DMS114 treated with DMSO at 0.1 percent for 48 hours (cell line): ENCODE results near the gene SLC12A7.

Source experiments
- DNase-seq: peaks from one replicate; lab custom pipeline; 2025; ENCODE audit not compliant: unreplicated experiment; lab: John Stamatoyannopoulos, UW

The SLC12A7 gene

DNA sequence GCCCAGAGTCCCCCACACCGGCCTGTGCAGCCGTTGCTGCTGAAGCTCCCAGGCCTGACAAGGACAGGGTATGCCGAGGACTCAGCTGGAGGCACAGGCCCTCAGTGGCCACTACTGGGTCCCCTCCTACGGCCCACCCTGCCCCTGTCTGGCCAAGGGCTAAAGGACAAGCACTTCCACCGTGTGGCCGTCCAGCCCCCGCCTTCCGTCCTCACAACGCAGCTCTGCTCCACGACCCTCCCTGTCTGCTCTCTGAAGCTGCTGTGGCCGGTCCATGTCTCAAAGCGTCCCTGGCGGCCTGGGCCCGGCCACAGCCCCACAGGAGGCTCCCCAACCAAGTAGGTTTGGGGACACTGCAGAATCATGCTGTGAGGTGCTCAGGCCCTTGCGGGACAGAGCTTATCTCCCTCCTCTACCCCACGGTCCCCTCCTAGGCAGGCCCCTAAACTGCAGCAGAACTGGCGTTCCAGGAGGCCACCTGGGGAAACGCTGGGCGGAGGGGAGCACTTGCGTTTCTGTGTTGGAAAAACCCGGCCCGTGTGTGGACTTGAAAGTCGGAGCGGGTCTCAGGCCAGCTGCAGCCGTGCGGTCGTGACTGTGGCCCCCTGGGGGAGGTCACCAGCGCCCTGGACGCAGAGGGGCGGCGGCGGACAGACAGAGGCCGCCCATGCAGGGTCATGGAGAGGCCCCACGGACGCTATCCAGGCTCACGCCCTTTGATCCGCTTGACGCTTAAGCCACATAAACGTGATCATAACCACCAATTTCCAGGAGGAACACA, 57.7 kb downstream of the SLC12A7 start:
- no peak for DNase-seq

DNA sequence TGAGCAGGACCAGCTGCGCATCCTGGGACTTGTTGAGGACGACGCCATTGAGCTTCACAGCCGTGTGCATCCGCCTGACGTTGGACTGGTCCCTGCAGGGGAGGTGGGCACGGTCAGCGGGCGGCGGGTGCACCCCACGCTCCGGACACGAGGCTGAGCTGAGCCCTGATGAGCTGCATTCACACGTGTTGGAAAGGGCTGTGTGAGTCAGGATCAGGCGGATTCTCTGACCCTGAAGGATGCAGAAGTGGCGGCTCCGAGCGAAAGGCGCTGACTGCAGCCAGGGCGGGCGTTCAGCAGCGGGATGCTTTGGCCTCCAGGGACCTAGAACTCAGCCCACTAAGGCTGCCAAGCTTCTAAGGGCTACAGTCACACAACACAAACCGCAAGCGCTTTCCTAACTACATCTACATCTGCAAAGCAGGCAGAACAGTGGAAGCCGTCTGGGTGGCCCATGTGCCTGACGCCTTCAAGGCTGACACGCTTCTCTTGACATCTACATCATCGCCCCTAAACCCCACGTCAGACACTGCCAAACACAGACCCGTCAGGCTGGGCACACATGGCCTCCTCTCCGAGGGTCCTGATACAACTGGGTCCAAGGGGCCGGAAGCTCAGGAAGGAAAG, 58.4 kb downstream of the SLC12A7 start:
- DNase-seq: no peak

DNA sequence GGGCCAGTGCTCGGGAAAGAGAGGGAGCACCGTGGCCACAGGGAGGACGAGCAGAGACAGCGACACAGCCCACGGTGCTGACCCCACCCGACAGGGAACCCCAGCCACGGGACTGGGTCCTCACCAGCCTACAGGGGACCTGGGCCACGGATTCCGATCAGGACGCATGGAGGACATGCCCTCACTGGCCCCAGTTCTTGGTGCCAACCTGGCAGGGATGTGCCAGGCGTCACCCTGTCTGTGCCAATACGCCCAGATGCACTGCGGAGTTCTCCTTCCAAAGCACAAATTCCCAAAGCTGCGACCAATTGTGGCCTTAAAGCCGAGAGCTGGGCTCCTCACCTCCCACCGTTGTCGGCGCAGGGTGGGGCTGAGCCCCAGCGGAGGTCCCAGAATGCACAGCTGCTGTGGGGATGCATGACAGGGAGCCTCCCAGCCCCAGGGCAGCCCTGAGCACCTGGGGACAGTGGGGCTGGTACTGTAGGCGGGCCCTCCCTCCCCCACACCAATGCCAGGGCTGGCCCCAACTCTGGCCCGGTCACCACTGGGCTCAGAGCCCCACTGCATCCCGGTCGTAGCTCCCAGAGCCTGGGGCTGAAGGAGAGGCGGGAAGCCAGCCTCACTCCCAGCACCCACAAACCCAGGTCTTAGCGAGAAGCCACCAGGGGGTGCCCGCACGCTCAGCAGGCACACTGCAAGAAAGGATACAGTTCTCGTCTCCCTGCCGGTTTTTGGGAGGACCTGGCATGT, 59.0 kb downstream of the SLC12A7 start:
- DNase-seq: no peak

DNA sequence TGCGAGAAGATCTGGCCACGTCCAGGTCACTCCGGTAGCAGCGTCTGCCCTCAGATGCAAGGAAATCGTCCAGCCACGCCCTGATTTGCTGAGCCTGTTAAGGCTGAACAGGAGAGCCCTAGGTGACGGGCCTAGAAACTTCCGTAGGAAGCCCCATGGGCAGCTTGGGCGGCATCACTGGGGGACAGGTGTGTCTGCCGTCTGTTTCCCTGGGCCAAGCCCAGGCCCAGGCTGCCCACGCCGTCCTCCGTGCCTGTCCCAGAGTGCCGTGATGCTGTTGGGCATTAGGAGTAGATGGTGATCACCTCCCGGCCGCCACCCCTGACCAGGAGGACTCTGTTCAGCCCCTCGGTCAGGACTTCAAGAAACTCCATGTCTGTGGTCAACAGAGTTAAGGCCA, 59.8 kb downstream of the SLC12A7 start:
- DNase-seq: no peak

DNA sequence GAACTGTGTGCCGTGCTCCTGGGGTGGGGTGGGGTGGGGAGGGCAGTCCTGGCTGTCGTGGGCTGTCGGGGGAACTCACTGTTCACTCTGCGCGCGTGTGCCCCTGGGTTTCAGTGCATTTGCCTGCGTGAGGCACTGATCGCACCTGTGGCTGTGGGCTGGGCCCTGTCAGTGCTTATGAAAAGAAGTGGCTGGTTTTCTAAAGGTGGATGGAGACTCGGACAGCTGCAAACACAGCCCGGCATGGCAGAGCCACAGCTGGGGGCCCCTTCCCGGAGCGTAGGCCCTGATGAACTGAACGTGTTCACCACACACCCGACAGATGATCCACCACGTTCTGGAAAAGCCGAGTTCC, 60.5 kb downstream of the SLC12A7 start:
- DNase-seq: no peak

DNA sequence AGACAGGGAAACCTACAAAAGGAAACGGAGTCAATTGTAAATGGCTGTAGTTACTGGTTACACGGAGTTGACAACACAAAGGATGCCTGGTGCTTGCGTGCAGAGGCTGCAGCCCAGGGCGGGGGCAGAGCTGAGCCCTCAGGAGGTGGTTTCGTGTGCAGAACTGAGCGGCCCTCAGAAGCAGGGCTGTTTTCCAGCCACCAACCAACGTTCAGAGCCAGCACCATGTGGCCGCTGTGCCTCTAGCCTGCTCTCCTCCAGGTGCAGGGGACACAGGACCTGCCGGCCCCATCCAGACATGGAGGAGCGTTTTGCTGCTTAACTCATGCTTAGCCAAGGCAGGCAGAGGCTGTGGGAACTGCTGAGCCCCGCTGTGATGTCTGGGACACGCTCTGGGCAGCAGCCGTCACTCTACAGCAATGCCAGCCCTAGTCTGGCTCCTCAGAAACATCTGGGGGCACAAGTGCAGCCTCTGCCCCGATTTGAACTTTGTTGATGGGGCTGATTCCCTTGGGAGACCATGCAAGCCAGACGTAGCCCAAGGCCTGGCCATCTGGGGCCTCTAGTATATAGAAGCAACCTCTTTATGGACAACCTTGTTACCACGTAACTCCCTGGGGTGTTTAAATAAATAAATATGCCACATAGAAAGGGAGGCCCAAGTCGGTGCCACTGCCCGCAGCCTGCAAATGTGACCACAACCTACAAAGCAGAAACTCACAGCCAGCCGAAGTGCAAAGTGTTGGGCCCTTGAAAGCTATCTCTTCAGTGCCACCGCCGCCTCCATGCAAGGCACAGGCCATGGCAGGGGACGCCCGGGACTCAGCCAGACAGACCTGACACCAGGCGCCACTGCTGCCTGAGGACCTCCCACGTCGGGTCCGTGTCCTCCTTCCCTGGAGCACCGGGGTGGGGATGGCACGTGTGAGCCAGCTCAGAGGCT, 61.2 kb downstream of the SLC12A7 start:
- DNase-seq: no peak

DNA sequence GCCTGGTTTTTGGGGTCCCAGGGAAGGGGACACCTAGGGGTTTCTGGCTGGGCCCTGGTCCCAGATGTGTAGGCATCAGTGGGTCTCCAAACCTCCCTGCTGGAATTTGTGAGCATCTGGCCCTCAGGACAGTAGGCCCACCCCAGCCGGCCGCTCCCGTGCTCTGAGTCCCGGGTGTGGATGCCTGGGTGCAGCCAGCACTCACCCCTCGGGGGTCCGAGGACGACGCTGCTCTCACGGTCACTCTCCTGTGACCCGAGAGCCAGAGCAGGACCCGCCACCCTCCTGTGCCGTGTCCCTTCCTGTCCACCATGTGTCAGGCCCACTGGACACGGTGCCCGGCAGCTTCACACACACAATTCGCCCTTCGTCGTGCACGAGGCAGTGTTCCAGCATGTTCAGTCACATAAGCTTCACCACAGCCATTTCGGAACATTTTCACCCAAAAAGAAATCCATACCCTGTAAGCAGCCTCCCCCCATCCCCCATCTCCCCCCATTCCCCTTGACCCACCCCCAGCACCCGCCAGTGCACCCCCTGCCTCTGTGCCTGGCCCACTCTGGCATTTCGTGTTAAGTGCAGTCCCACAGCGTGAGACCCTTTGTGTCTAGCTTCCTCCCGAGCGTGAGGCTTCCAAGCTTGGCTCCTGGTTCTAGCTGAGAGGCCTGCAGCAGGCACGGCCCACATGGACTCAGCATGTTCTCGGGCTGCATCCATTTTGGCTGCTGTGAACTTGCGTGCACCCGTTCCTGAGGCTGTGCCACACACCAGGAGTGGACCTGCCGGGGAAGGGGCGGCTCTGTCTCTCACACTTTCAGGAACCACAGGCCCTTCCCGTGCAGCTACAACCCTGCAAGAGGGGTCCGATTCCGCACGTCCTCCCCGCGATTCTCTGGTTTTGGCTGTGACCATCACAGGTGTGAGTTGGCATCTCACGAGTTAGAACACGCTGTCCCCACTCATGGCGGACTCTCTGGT, 62.7 kb downstream of the SLC12A7 start:
- no peak for DNase-seq

DNA sequence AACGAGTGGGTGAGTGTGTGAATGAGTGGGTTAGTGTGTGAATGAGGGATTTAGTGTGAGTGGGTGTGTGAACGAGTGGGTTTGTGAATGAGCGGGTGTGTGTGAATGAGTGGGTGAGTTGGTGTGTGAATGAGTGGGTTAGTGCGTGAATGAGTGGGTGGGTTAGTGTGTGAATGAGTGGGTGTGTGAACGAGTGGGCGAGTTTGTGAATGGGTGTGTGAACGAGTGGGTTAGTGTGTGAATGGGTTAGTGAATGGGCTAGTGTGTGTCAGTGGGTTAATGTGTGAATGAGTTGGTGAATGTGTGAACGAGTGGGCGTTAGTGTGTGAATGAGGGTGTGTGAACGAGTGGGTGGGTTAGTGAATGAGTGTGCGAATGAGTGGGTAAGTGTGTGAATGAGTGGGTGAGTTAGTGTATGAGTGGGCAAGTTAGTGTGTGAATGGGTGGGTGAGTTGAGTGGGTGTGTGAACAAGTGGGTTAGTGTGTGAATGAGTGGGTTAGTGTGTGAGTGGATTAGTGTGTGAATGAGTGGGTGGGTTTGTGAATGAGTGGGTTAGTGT, 63.6 kb downstream of the SLC12A7 start:
- no peak for DNase-seq

DNA sequence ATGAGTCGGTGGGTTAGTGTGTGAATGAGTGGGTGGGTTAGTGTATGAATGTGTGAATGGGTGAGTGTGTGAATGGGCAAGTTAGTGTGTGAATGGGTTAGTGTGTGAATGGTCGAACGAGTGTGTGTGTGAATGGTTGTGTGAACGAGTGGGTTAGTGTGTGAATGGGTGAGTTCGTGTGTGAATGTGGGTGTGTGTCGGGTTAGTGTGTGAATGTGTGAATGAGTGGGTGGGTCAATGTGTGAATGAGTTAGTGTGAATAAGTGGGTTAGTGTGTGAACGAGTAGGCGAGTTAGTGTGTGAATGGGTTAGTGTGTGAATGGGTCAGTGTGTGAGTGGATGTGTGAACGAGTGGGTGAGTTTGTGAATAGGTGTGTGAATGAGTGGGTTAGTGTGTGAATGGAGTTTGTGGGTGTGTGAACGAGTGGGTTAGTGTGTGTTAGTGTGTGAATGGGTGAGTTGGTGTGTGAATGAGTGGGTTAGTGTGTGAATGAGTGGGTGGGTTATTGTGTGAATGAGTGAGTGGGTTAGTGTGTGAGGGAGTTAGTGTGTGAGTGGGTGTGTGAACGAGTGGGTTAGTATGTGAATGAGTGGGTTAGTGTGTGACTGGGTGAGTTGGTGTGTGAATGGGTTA, 64.4 kb downstream of the SLC12A7 start:
- DNase-seq: no peak

DNA sequence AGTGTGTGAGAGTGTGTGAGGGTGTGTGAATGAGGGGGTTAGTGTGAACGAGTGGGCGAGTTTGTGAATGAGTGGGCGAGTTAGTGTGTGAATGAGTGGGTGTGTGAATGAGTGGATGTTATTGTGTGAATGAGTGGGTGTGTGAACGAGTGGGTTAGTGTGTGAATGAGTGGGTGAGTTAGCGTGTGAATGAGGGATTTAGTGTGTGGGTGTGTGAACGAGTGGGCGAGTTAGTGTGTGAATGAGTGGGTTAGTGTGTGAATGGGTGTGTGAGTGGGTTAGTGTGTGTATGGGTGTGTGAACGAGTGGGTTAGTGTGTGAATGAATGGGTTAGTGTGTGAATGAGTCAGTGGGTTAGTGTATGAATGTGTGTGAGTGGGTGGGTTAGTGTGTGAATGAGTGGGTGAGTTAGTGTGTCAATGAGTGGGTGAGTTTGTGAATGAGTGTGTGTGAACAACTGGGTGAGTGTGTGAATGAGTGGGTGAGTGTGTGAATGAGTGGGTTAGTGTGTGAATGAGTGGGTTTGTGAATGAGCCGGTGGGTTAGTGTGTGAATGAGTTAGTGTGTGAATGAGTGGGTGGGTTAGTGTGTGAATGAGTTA, 65.8 kb downstream of the SLC12A7 start:
- DNase-seq: no peak

DNA sequence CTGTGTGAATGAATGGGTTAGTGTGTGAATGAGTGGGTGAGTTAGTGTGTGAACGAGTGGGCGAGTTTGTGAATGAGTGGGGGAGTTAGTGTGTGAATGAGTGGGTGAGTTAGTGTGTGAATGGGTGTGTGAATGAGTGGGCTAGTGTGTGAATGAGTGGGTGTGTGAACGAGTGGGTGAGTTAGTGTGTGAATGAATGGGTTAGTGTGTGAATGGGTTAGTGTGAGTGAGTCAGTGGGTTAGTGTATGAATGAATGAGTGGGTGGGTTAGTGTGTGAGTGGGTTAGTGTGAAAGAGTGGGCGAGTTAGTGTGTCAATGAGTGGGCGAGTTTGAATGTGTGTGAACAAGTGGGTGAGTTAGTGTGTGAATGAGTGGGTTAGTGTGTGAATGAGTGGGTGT, 67.7 kb downstream of the SLC12A7 start:
- no peak for DNase-seq

DNA sequence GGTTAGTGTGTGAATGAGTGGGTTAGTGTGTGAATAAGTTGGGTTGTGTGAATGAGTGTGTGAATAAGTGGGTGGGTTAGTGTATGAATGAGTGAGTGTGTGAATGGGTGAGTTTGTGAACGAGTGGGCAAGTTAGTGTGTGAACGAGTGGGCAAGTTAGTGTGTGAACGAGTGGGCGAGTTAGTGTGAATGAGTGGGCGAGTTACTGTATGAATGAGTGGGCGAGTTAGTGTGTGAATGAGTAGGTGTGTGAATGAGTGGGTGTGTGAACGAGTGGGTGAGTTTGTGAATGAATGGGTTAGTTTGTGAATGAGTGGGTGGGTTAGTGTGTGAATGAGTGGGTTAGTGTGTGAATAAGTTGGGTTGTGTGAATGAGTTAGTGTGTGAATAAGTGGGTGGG, 68.5 kb downstream of the SLC12A7 start:
- no peak for DNase-seq

DNA sequence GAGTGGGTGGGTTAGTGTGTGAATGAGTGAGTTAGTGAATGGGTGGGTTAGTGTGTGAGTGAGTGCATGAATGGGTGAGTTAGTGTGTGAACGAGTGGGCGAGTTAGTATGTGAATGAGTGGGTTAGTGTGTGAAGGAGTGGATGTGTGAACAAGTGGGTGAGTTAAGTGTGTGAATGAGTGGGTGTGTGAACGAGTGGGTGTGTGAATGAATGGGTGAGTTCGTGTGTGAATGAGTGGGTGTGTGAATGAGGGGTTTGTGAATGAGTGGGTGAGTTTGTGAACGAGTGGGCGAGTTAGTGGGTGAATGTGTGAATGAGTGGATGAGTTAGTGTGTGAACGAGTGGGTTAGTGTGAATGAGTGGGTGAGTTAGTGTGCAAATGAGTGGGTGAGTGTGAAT, 69.2 kb downstream of the SLC12A7 start:
- DNase-seq: no peak

DNA sequence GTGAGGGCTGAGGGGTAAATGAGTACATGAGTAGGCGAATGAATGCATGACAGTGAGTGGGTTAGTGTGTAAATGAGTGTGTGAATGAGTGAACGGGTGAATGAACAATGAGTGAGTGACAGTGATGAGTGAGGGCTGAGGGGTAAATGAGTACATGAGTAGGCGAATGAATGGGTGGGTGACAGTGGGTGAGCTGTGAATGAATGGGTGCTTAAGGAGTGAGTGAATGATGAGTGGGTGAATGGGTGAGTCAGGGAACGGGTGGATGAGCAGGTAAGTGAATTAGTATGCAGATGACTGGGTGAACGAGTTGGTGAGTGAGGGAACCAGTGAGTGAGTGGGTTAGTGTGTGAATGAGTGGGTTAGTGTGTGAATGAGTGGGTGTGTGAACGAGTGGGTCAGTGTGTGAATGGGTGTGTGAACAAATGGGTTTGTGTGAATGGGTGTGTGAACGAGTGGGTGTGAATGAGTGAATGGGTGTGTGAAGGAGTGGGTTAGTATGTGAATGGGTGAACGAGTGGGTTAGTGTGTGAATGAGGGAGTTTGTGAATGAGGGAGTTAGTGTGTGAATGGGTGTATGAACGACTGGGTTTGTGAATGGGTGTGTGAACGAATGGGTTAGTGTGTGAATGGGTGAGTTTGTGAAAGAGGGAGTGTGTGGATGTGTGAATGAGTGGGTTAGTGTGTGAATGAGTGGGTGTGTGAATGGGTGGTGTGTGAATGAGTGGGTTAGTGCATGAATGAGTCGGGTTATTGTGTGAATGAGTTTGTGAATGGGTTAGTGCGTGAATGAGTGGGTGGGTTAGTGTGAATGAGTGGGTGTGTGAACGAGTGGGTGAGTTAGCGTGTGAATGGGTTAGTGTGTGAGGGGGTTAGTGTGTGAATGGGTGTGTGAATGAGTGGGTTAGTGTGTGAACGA, 70.4 kb downstream of the SLC12A7 start:
- DNase-seq: no peak

DNA sequence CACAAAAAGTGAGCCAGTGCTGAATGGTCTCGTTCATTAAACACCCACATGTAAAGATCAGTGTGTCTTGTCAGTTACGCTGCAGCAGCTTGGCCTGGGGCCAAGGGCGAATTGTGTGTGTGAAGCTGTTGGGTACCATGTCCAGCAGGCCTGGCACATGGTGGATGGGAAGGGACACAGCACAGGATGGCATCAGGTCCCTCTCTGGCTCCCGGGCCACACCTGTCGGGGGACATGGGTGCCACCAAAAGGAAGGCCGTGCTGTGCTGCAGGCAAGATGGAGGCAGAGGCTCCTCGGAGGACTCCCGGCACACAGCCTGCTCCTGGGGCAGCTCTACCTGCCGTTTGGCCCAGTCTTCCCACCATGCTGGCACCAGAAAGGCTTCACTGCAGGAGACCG, 71.3 kb downstream of the SLC12A7 start:
- DNase-seq: no peak

DNA sequence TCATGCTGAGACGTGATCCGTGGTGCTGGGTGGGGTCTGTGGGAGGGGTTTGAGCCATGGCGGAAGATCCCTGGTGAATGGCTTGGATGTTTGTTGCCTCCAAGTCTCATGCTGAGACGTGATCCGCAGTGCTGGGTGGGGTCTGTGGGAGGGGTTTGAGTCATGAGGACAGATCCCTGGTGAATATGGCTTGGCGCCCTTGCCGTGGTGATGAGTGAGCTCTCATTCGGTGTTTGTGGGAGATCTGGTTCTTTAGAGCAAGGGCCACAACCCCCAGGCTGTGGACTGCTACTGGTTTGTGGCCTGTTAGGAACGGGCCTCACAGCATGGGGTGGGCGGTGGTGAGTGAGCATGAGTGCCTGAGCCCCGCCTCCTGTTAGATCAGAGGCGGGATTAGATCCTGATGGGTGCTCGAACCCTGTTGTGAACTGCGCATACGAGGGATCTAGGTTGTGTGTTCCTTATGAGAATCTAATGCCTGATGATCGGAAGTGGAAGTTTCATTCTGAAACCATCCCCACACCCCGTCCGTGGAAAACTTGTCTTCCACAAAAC, 72.1 kb downstream of the SLC12A7 start:
- DNase-seq: no peak

DNA sequence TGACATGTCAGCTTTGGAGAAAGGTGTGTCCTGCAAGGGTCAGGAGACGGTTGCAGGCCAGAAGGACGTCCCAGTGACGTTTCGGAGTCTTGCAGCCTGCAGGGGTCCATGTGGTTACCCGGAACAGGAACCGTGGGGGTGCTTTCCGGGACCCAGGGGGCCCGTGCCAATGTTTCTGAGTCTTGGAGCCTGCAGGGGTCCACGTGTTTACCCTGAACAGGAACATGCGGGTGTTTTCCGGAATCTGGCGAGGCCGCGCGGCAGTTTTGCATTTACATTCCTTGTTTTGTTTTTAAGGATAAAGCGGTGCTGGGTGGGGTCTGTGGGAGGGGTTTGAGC, 72.7 kb downstream of the SLC12A7 start:
- DNase-seq: no peak
